HepG2 (cell line): Measurements from ENCODE around the gene MARF1. TPM values are rescaled to one million over a fixed set of nuclear protein-coding genes. Genes with fewer than 3 reads are reported as not detected.
A peak's percentile ranks its signal among the peaks of the same experiment; 100 is the strongest.

Experiments used
- AKAP8 ChIP-seq: sonication (generic); formaldehyde crosslinking; IDR thresholded peaks from 2 replicates; pipeline ENCODE4 v1.5.1; 2020; ENCODE audit warnings: mild to moderate bottlenecking, missing genetic modification reagents
- ASH2L ChIP-seq: fragments of 300-600, 200-600 bp; sonication (generic); IDR thresholded peaks from 2 replicates; pipeline ENCODE4 v1.7.0; 2017; ENCODE audit warnings: low read depth, mild to moderate bottlenecking, moderate library complexity, mixed read lengths, low read length; ENCODE audit not compliant: insufficient read length
- ETV6 ChIP-seq: sonication (generic); formaldehyde crosslinking; conservative IDR thresholded peaks from 2 replicates; pipeline ENCODE4 v1.4.0; 2020; ENCODE audit warnings: missing genetic modification reagents
- FOXP1 ChIP-seq, 2 experiments: fragments of 450-650 bp in 1 of 2; IDR thresholded peaks; 2 replicates each; pipeline ENCODE4 v1.6.1; 2017 to 2018; ENCODE audit warnings: antibody characterized with exemption in 1 of 2
- GTF3A ChIP-seq: sonication (generic); formaldehyde crosslinking; conservative IDR thresholded peaks from 2 replicates; pipeline ENCODE4 v1.4.0; 2020; ENCODE audit warnings: mild to moderate bottlenecking, missing genetic modification reagents
- HNF4G ChIP-seq, 2 experiments: sonication (generic) in 1 of 2; formaldehyde crosslinking in 1 of 2; IDR thresholded peaks; 2 replicates each; pipeline versions ENCODE4 v1.4.0 to v1.6.1; 2011 to 2020; ENCODE audit warnings: borderline replicate concordance in 2 of 2, low read depth in 2 of 2, mild to moderate bottlenecking in 2 of 2, low read length in 1 of 2, missing genetic modification reagents in 1 of 2, moderate library complexity in 1 of 2
- MAZ ChIP-seq, 2 experiments: sonication (generic) in 1 of 2; formaldehyde crosslinking in 1 of 2; IDR thresholded peaks; 2 replicates each; pipeline versions ENCODE4 v1.5.0 to v1.6.1; 2012 to 2020; ENCODE audit warnings: low read depth in 2 of 2, mild to moderate bottlenecking in 2 of 2, borderline replicate concordance in 1 of 2, improper control_type of control experiment in 1 of 2, low read length in 1 of 2, missing genetic modification reagents in 1 of 2, moderate library complexity in 1 of 2
- SOX6 ChIP-seq, 2 experiments: fragments of 450-650 bp in 1 of 2; sonication (generic) in 1 of 2; formaldehyde crosslinking in 1 of 2; IDR thresholded peaks; 2 replicates each; pipeline versions ENCODE4 v1.4.0 to v1.6.1; 2017 to 2020; ENCODE audit warnings: antibody characterized with exemption in 1 of 2, mild to moderate bottlenecking in 1 of 2, missing genetic modification reagents in 1 of 2
- ZFX ChIP-seq: sonication (generic); formaldehyde crosslinking; IDR thresholded peaks from 2 replicates; pipeline ENCODE4 v1.4.0; 2020; ENCODE audit warnings: mild to moderate bottlenecking, low read depth, missing genetic modification reagents, moderate library complexity
- ZMYM3 ChIP-seq: sonication (generic); formaldehyde crosslinking; IDR thresholded peaks from 2 replicates; pipeline ENCODE4 v1.5.1; 2020; ENCODE audit warnings: mild to moderate bottlenecking, missing genetic modification reagents
- ZSCAN25 ChIP-seq: sonication (generic); formaldehyde crosslinking; IDR thresholded peaks from 2 replicates; pipeline ENCODE4 v1.8.0; 2022; ENCODE audit warnings: mild to moderate bottlenecking, missing genetic modification reagents
- polyA plus RNA-seq, 8 experiments: library from polyadenylated mRNA; depleted of rRNA in 3 of 8; stranded (reverse) in 7 of 8; unstranded in 1 of 8; fragments of >200 nt; fragmentation: Illumina TruSeq in 4 of 8; extraction: Trizol in 4 of 8; gene quantifications; 2 replicates each; pipeline versions ENCODE4 v1.2.1 to v1.2.3, GENCODE V29; 2011 to 2016; ENCODE audit warnings: low read depth in 4 of 8, missing spikeins in 1 of 8, mixed read lengths in 1 of 8; ENCODE audit not compliant: insufficient read depth in 1 of 8
- total RNA-seq, 5 experiments: library from RNA; depleted of rRNA; stranded (reverse); fragments of >200 nt; fragmentation: Illumina TruSeq; extraction: Trizol; gene quantifications; 2 replicates each; pipeline ENCODE4 v1.2.3, GENCODE V29; 2016; ENCODE audit warnings: low read depth in 1 of 5
- TF ChIP-seq, protein P1 (sequence below): fragments of 450-650 bp; IDR thresholded peaks from 2 replicates; pipeline ENCODE4 v1.6.1; 2016
- TF ChIP-seq, protein P2 (sequence below): sonication (generic); formaldehyde crosslinking; conservative IDR thresholded peaks from 2 replicates; pipeline ENCODE4 v1.4.0; 2020; ENCODE audit warnings: mild to moderate bottlenecking, missing genetic modification reagents, moderate library complexity
- TF ChIP-seq, protein P3 (sequence below): IDR thresholded peaks from 2 replicates; pipeline ENCODE4 v1.6.1; 2016; ENCODE audit warnings: low read depth, borderline replicate concordance
- TF ChIP-seq, protein P4 (sequence below): sonication (generic); formaldehyde crosslinking; IDR thresholded peaks from 2 replicates; pipeline ENCODE4 v1.5.1; 2020; ENCODE audit warnings: mild to moderate bottlenecking, missing genetic modification reagents
- TF ChIP-seq, protein P5 (sequence below): sonication (generic); formaldehyde crosslinking; IDR thresholded peaks from 2 replicates; pipeline ENCODE4 v1.5.1; 2020; ENCODE audit warnings: mild to moderate bottlenecking, missing genetic modification reagents, moderate library complexity

Gene MARF1
- total and polyA plus RNA-seq, 2 of the 13 experiments (the other 11 are each of a cell fraction or from before 2014, with no cell fraction given): 8.7 to 20.7 TPM

DNA sequence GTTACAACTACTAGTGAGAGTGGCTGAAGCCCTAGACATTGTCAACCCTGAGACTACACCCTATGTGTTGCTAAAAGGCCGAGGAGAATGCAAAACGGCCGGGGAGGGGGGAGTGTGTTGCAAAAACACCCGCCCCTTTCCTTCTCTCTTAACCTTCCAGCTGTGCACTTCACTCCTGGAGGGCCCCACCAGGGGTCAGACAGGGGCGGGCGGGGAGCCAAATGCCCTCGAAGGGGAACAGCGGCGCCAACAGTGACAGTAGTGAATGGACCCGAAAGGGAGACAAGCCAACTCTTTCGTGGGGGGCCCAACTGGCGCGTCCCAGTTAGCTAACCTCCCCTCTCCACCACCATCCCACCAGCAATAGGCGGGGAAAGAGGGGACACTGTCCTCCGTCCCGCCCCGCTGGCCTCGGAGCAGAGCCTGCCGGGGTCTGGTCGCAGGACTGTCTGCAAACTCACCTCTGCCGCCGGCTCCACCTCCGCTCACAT lies 352 bp downstream of the MARF1 start (continued):
- TF ChIP-seq SOX6 (IDR thresholded peaks at IDR 0.05) (no peak), SOX6 (CRISPR knock-in tag; IDR thresholded peaks at IDR 0.05) (peak; percentile 85), ZMYM3 (CRISPR knock-in tag) (peak; percentile 78), HNF4G (IDR thresholded peaks at IDR 0.05; ENCODE audit: borderline replicate concordance, low read depth, low read length) (peak; percentile 52; the same call in 1 of the 2 replicates), HNF4G (CRISPR knock-in tag; IDR thresholded peaks at IDR 0.05; ENCODE audit: borderline replicate concordance, low read depth) (no peak), ASH2L (peak; percentile 95), AKAP8 (no peak), FOXP1 (IDR thresholded peaks at IDR 0.05) (no peak), FOXP1 (CRISPR knock-in tag; IDR thresholded peaks at IDR 0.05) (peak; percentile 64), ZFX (CRISPR knock-in tag) (peak; percentile 62), MAZ (IDR thresholded peaks at IDR 0.05; ENCODE audit: borderline replicate concordance, low read depth, low read length) (no peak; the same call in 1 of the 2 replicates), MAZ (CRISPR knock-in tag; IDR thresholded peaks at IDR 0.05; ENCODE audit: low read depth) (peak; percentile 88), GTF3A (peak; percentile 62; the same call in 1 of the 2 replicates), ETV6 (peak; percentile 62; the same call in 1 of the 2 replicates), ZSCAN25 (peak; percentile 88)
- TF ChIP-seq, protein P1, sequence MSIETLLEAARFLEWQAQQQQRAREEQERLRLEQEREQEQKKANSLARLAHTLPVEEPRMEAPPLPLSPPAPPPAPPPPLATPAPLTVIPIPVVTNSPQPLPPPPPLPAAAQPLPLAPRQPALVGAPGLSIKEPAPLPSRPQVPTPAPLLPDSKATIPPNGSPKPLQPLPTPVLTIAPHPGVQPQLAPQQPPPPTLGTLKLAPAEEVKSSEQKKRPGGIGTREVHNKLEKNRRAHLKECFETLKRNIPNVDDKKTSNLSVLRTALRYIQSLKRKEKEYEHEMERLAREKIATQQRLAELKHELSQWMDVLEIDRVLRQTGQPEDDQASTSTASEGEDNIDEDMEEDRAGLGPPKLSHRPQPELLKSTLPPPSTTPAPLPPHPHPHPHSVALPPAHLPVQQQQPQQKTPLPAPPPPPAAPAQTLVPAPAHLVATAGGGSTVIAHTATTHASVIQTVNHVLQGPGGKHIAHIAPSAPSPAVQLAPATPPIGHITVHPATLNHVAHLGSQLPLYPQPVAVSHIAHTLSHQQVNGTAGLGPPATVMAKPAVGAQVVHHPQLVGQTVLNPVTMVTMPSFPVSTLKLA: no peak
- TF ChIP-seq, protein P2, sequence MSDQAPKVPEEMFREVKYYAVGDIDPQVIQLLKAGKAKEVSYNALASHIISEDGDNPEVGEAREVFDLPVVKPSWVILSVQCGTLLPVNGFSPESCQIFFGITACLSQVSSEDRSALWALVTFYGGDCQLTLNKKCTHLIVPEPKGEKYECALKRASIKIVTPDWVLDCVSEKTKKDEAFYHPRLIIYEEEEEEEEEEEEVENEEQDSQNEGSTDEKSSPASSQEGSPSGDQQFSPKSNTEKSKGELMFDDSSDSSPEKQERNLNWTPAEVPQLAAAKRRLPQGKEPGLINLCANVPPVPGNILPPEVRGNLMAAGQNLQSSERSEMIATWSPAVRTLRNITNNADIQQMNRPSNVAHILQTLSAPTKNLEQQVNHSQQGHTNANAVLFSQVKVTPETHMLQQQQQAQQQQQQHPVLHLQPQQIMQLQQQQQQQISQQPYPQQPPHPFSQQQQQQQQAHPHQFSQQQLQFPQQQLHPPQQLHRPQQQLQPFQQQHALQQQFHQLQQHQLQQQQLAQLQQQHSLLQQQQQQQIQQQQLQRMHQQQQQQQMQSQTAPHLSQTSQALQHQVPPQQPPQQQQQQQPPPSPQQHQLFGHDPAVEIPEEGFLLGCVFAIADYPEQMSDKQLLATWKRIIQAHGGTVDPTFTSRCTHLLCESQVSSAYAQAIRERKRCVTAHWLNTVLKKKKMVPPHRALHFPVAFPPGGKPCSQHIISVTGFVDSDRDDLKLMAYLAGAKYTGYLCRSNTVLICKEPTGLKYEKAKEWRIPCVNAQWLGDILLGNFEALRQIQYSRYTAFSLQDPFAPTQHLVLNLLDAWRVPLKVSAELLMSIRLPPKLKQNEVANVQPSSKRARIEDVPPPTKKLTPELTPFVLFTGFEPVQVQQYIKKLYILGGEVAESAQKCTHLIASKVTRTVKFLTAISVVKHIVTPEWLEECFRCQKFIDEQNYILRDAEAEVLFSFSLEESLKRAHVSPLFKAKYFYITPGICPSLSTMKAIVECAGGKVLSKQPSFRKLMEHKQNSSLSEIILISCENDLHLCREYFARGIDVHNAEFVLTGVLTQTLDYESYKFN (CRISPR knock-in tag): peak; percentile 86
- TF ChIP-seq, protein P3, sequence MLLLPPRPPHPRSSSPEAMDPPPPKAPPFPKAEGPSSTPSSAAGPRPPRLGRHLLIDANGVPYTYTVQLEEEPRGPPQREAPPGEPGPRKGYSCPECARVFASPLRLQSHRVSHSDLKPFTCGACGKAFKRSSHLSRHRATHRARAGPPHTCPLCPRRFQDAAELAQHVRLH (CRISPR knock-in tag): peak; percentile 84
- TF ChIP-seq, protein P4, sequence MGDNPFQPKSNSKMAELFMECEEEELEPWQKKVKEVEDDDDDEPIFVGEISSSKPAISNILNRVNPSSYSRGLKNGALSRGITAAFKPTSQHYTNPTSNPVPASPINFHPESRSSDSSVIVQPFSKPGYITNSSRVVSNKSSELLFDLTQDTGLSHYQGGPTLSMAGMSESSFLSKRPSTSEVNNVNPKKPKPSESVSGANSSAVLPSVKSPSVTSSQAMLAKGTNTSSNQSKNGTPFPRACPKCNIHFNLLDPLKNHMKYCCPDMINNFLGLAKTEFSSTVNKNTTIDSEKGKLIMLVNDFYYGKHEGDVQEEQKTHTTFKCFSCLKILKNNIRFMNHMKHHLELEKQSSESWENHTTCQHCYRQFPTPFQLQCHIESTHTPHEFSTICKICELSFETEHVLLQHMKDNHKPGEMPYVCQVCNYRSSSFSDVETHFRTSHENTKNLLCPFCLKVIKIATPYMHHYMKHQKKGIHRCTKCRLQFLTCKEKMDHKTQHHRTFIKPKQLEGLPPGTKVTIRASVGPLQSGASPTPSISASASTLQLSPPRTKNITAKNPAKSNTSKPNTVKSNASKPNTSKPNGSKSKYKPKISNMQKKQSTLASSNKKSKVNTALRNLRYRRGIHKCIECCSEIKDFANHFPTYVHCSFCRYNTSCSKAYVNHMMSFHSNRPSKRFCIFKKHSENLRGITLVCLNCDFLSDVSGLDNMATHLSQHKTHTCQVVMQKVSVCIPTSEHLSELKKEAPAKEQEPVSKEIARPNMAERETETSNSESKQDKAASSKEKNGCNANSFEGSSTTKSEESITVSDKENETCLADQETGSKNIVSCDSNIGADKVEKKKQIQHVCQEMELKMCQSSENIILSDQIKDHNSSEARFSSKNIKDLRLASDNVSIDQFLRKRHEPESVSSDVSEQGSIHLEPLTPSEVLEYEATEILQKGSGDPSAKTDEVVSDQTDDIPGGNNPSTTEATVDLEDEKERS (CRISPR knock-in tag): peak; percentile 84; the same call in 1 of the 2 replicates
- TF ChIP-seq, protein P5, sequence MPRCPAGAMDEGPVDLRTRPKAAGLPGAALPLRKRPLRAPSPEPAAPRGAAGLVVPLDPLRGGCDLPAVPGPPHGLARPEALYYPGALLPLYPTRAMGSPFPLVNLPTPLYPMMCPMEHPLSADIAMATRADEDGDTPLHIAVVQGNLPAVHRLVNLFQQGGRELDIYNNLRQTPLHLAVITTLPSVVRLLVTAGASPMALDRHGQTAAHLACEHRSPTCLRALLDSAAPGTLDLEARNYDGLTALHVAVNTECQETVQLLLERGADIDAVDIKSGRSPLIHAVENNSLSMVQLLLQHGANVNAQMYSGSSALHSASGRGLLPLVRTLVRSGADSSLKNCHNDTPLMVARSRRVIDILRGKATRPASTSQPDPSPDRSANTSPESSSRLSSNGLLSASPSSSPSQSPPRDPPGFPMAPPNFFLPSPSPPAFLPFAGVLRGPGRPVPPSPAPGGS (CRISPR knock-in tag): peak; percentile 49; the same call in 1 of the 2 replicates
